CD4-positive, alpha-beta memory T cell (primary cell): ENCODE data around the gene SETD3. TPM values are rescaled to one million over a fixed set of nuclear protein-coding genes. Genes with fewer than 3 reads are reported as not detected.
A peak's percentile ranks its signal among the peaks of the same experiment; 100 is the strongest.

Source experiments
- CTCF ChIA-PET: fragments of 350-600 bp; sonication (Branson Sonifier 250); formaldehyde crosslinking; loops from one replicate; lab custom pipeline; 2021; ENCODE audit warnings: inconsistent platforms; ENCODE audit not compliant: partially characterized antibody; lab: Charles Lee
- POLR2A ChIA-PET: fragments of 350-600 bp; sonication (Branson Sonifier 250); formaldehyde crosslinking; loops from one replicate; lab custom pipeline; 2021; ENCODE audit not compliant: partially characterized antibody; lab: Charles Lee
- DNase-seq, 5 donors: peaks; one replicate each; pipeline versions ENCODE4 v3.0.0 to v3.0.0-alpha.2; 2020 to 2022; ENCODE audit warnings: mixed read lengths in 1 of 5
- H3K27ac ChIP-seq: one replicate; pipeline ENCODE4 v1.7.0; 2013; ENCODE audit warnings: low read depth, low read length
- H3K27me3 ChIP-seq: 2 replicates; pipeline ENCODE4 v1.7.0; 2013; ENCODE audit warnings: mild to moderate bottlenecking, low read length, moderate library complexity; ENCODE audit not compliant: insufficient read depth
- H3K36me3 ChIP-seq: 2 replicates; pipeline ENCODE4 v1.7.0; 2013; ENCODE audit warnings: mild to moderate bottlenecking, low read length, moderate library complexity; ENCODE audit not compliant: insufficient read depth
- H3K4me1 ChIP-seq: 2 replicates; pipeline ENCODE4 v1.7.0; 2013; ENCODE audit warnings: mild to moderate bottlenecking, low read length, moderate library complexity; ENCODE audit not compliant: insufficient read depth
- H3K4me3 ChIP-seq, 2 donors: one replicate each; pipeline ENCODE4 v1.7.0; 2013; ENCODE audit warnings: low read length in 2 of 2, mild to moderate bottlenecking in 1 of 2
- H3K9me3 ChIP-seq, 2 donors: one replicate each; pipeline ENCODE4 v1.7.0; 2013; ENCODE audit warnings: low read length in 2 of 2, control low read depth in 1 of 2; ENCODE audit not compliant: control insufficient read depth in 1 of 2
- H3K27ac Mint-ChIP-seq, 7 donors: one replicate each; pipeline ENCODE4 v1.8.0; 2020 to 2021; ENCODE audit warnings: mixed read lengths in 7 of 7, mild to moderate bottlenecking in 6 of 7, inconsistent platforms in 3 of 7, moderate library complexity in 3 of 7
- H3K27me3 Mint-ChIP-seq, 2 donors: one replicate each; pipeline ENCODE4 v1.8.0; 2020 to 2021; ENCODE audit warnings: mixed read lengths in 2 of 2
- H3K36me3 Mint-ChIP-seq, 2 donors: one replicate each; pipeline ENCODE4 v1.8.0; 2020 to 2021; ENCODE audit warnings: mixed read lengths in 2 of 2, inconsistent platforms in 1 of 2, mild to moderate bottlenecking in 1 of 2
- H3K4me1 Mint-ChIP-seq, 4 donors: one replicate each; pipeline ENCODE4 v1.8.0; 2020 to 2021; ENCODE audit warnings: mixed read lengths in 4 of 4, mild to moderate bottlenecking in 1 of 4
- H3K4me3 Mint-ChIP-seq, 8 donors: one replicate each; pipeline ENCODE4 v1.8.0; 2020 to 2021; ENCODE audit warnings: mixed read lengths in 8 of 8, mild to moderate bottlenecking in 7 of 8, moderate library complexity in 6 of 8, inconsistent platforms in 3 of 8
- H3K9me3 Mint-ChIP-seq, 8 donors: one replicate each; pipeline ENCODE4 v1.8.0; 2020 to 2021; ENCODE audit warnings: mixed read lengths in 8 of 8, mild to moderate bottlenecking in 5 of 8, inconsistent platforms in 3 of 8, moderate library complexity in 1 of 8
- intact Hi-C: fragments of 100-400 bp; cut with micrococcal nuclease; formaldehyde crosslinking; loops from one replicate; pipeline ENCODE4 v1.15.1; 2023
- polyA plus RNA-seq, 2 donors: library from polyadenylated mRNA; unstranded; fragments of 300-500 nt; fragmentation: Illumina TruSeq; gene quantifications; one replicate each; pipeline ENCODE4 v1.2.3, GENCODE V29; 2021
- total RNA-seq, 2 experiments: library from RNA; stranded (reverse); gene quantifications; one replicate each; pipeline ENCODE4 v1.2.3, GENCODE V29; 2021

The SETD3 gene
- total and polyA plus RNA-seq, 4 experiments from 2014 or later: 37.4 to 66.9 (median 55.8) TPM

- Mint-ChIP-seq H3K9me3 (no peaks in the 10 kb centered on the region), H3K27ac (no peak overlapping the region), H3K4me1 (peaks cover 5 to 16% (median 11%) of the 10 kb centered on the region in 4 donors), H3K27me3 (peaks cover 13 to 15% of the 10 kb centered on the region in 2 donors), H3K4me3 (peak overlapping the region in 6 of 8 donors; percentile 9 to 65 (median 41)), H3K36me3 (no peaks in the 10 kb centered on the region)
- no peak overlapping the region for H3K27ac ChIP-seq
- ChIA-PET CTCF (interaction anchor here (0.6 to 10.8 kb wide), 9 partner anchors 9 to 1526 kb away, joined by 3 to 182 read pairs (median 3); no protein-coding TSS in a partner anchor), POLR2A (no interaction called here)
- H3K4me1 ChIP-seq: peaks cover 7% of the 10 kb centered on the region
- H3K36me3 ChIP-seq: no peaks in the 10 kb centered on the region
- DNase-seq: peak in 2 of 5 donors; percentile 11 to 13
- no peaks in the 10 kb centered on the region for H3K27me3 ChIP-seq
- H3K9me3 ChIP-seq: no peaks in the 10 kb centered on the region
- no peak overlapping the region for H3K4me3 ChIP-seq
- intact Hi-C loops: loop anchor here (2.0 kb wide), 1 partner anchor 27 kb away; no protein-coding TSS in a partner anchor
Observed at GRCh38 chr14:99387880-99388279, 92.8 kb downstream of the SETD3 start.

GRCh38 chr14:99384450-99385417, 95.9 kb downstream of the SETD3 start:
- peaks cover 5 to 16% (median 10%) of the 10 kb centered on the region in 4 donors for H3K4me1 Mint-ChIP-seq
- intact Hi-C loops: no loop called here
- no peak overlapping the region for H3K27ac Mint-ChIP-seq
- POLR2A ChIA-PET: no interaction called here
- CTCF ChIA-PET: interaction anchor here (4.9 kb wide), 1 partner anchor 8 kb away, joined by 23 read pairs; no protein-coding TSS in a partner anchor
- Histone ChIP-seq H3K36me3 (no peaks in the 10 kb centered on the region), H3K27ac (no peak overlapping the region), H3K9me3 (no peaks in the 10 kb centered on the region), H3K27me3 (no peaks in the 10 kb centered on the region), H3K4me3 (no peak overlapping the region), H3K4me1 (peaks cover 7% of the 10 kb centered on the region)
- H3K9me3 Mint-ChIP-seq: peaks cover 0 to 3% (median 0%) of the 10 kb centered on the region in 8 donors
- H3K4me3 Mint-ChIP-seq: no peak overlapping the region
- no peaks in the 10 kb centered on the region for H3K36me3 Mint-ChIP-seq
- H3K27me3 Mint-ChIP-seq: peaks cover 25% of the 10 kb centered on the region in 2 donors
- DNase-seq: no peak

- Histone ChIP-seq H3K27me3 (no peaks in the 10 kb centered on the region), H3K27ac (no peak overlapping the region), H3K9me3 (no peaks in the 10 kb centered on the region), H3K36me3 (no peaks in the 10 kb centered on the region), H3K4me1 (peaks cover 7% of the 10 kb centered on the region), H3K4me3 (no peak overlapping the region)
- CTCF ChIA-PET: interaction anchor here (4.9 kb wide), 1 partner anchor 9 kb away, joined by 23 read pairs; no protein-coding TSS in a partner anchor
- intact Hi-C loops: no loop called here
- Mint-ChIP-seq H3K4me3 (no peak overlapping the region), H3K36me3 (no peaks in the 10 kb centered on the region), H3K27me3 (peaks cover 25 to 26% of the 10 kb centered on the region in 2 donors), H3K27ac (no peak overlapping the region), H3K4me1 (peaks cover 5 to 16% (median 9%) of the 10 kb centered on the region in 4 donors), H3K9me3 (peaks cover 0 to 3% (median 0%) of the 10 kb centered on the region in 8 donors)
- POLR2A ChIA-PET: no interaction called here
- no peak for DNase-seq
Observed at GRCh38 chr14:99383472-99384449, 96.9 kb downstream of the SETD3 start.

GRCh38 chr14:99382781-99383471, 97.7 kb downstream of the SETD3 start:
- POLR2A ChIA-PET: no interaction called here
- Histone ChIP-seq H3K4me1 (peaks cover 7% of the 10 kb centered on the region), H3K4me3 (no peak overlapping the region), H3K9me3 (no peaks in the 10 kb centered on the region), H3K27me3 (no peaks in the 10 kb centered on the region), H3K36me3 (no peaks in the 10 kb centered on the region), H3K27ac (no peak overlapping the region)
- Mint-ChIP-seq H3K4me1 (peaks cover 5 to 12% (median 9%) of the 10 kb centered on the region in 4 donors), H3K4me3 (no peak overlapping the region), H3K27ac (no peak overlapping the region), H3K9me3 (peaks cover 0 to 3% (median 0%) of the 10 kb centered on the region in 8 donors), H3K27me3 (peaks cover 25 to 26% of the 10 kb centered on the region in 2 donors), H3K36me3 (no peaks in the 10 kb centered on the region)
- DNase-seq: no peak
- intact Hi-C loops: no loop called here
- CTCF ChIA-PET: interaction anchor here (1.0 to 4.9 kb wide), 3 partner anchors 10 to 34 kb away, joined by 3 to 23 read pairs (median 3); no protein-coding TSS in a partner anchor

- Histone ChIP-seq H3K4me3 (no peak overlapping the region), H3K36me3 (no peaks in the 10 kb centered on the region), H3K27me3 (no peaks in the 10 kb centered on the region), H3K27ac (no peak overlapping the region), H3K4me1 (no peaks in the 10 kb centered on the region), H3K9me3 (no peaks in the 10 kb centered on the region)
- Mint-ChIP-seq H3K4me3 (no peak overlapping the region), H3K36me3 (no peaks in the 10 kb centered on the region), H3K9me3 (peaks cover 0 to 5% (median 0%) of the 10 kb centered on the region in 8 donors), H3K27me3 (peaks cover 26 to 27% of the 10 kb centered on the region in 2 donors), H3K27ac (no peak overlapping the region), H3K4me1 (peaks cover 0 to 5% (median 3%) of the 10 kb centered on the region in 4 donors)
- no peak for DNase-seq
- intact Hi-C loops: no loop called here
- ChIA-PET POLR2A (interaction anchor here (0.6 kb wide), 1 partner anchor 101 kb away, joined by 3 read pairs; no protein-coding TSS in a partner anchor), CTCF (interaction anchor here (1.0 to 4.9 kb wide), 3 partner anchors 11 to 35 kb away, joined by 3 to 23 read pairs (median 3); no protein-coding TSS in a partner anchor)
Observed at GRCh38 chr14:99382071-99382470, 98.6 kb downstream of the SETD3 start.

GRCh38 chr14:99381688-99382060, 99.0 kb downstream of the SETD3 start:
- H3K27me3 Mint-ChIP-seq: peaks cover 26 to 27% of the 10 kb centered on the region in 2 donors
- H3K9me3 ChIP-seq: no peaks in the 10 kb centered on the region
- H3K27ac Mint-ChIP-seq: no peak overlapping the region
- H3K4me3 ChIP-seq: no peak overlapping the region
- no peak overlapping the region for H3K4me3 Mint-ChIP-seq
- no peaks in the 10 kb centered on the region for H3K36me3 ChIP-seq
- CTCF ChIA-PET: interaction anchor here (1.0 to 4.9 kb wide), 2 partner anchors 11 to 34 kb away, joined by 3 to 23 read pairs; no protein-coding TSS in a partner anchor
- no peak overlapping the region for H3K27ac ChIP-seq
- POLR2A ChIA-PET: interaction anchor here (0.6 kb wide), 1 partner anchor 102 kb away, joined by 3 read pairs; no protein-coding TSS in a partner anchor
- peaks cover 0 to 5% (median 0%) of the 10 kb centered on the region in 8 donors for H3K9me3 Mint-ChIP-seq
- no peaks in the 10 kb centered on the region for H3K36me3 Mint-ChIP-seq
- H3K27me3 ChIP-seq: no peaks in the 10 kb centered on the region
- no peak for DNase-seq
- no peaks in the 10 kb centered on the region for H3K4me1 ChIP-seq
- intact Hi-C loops: no loop called here
- peaks cover 0 to 3% (median under 1%) of the 10 kb centered on the region in 4 donors for H3K4me1 Mint-ChIP-seq
